Measurements from ENCODE around the gene REEP3.
A peak's percentile ranks its signal among the peaks of the same experiment; 100 is the strongest.

Gene REEP3

GRCh38 chr10:63611078-63611477, 89.9 kb downstream of the REEP3 start:
- Histone ChIP-seq H3K27me3 (ENCODE audit: insufficient read depth, low read length, poor library complexity) (no peaks in the 10 kb centered on the region), H3K4me1 (ENCODE audit: insufficient read depth, low read length) (no peaks in the 10 kb centered on the region), H2AFZ (ENCODE audit: low read depth, low read length) (no peak overlapping the region), H3K27ac (ENCODE audit: low read length) (no peak overlapping the region), H3K4me2 (ENCODE audit: insufficient read depth, low read length) (no peak overlapping the region), H3K4me3 (ENCODE audit: low read depth in 1 of 2, low read length in 2 of 2) (no peak overlapping the region), H3K79me2 (ENCODE audit: insufficient read depth, low read length) (no peaks in the 10 kb centered on the region), H3K9me3 (ENCODE audit: insufficient read depth, low read length, severe bottlenecking) (no peaks in the 10 kb centered on the region), H3K9ac (ENCODE audit: low read depth, low read length) (no peak overlapping the region), H3K36me3 (ENCODE audit: insufficient read depth, low read length) (peaks cover 8% of the 10 kb centered on the region; the same call in 1 of the 2 replicates), H4K20me1 (ENCODE audit: insufficient read depth, low read length) (no peaks in the 10 kb centered on the region)
- no peak for DNase-seq
- TF ChIP-seq CTCF (IDR thresholded peaks at IDR 0.05; ENCODE audit: borderline replicate concordance, extremely low read depth, low read length, poor library complexity, severe bottlenecking) (no peak), EZH2 (IDR thresholded peaks at IDR 0.05; ENCODE audit: borderline replicate concordance, low read depth, low read length, severe bottlenecking) (no peak)
- ATAC-seq (ENCODE audit: insufficient read depth, low read depth) = no peak

- Histone ChIP-seq H3K4me2 (ENCODE audit: insufficient read depth, low read length) (no peak overlapping the region), H4K20me1 (ENCODE audit: insufficient read depth, low read length) (no peaks in the 10 kb centered on the region), H3K27me3 (ENCODE audit: insufficient read depth, low read length, poor library complexity) (no peaks in the 10 kb centered on the region), H3K27ac (ENCODE audit: low read length) (no peak overlapping the region), H2AFZ (ENCODE audit: low read depth, low read length) (no peak overlapping the region), H3K36me3 (ENCODE audit: insufficient read depth, low read length) (peaks cover 16% of the 10 kb centered on the region), H3K9ac (ENCODE audit: low read depth, low read length) (no peak overlapping the region), H3K79me2 (ENCODE audit: insufficient read depth, low read length) (no peaks in the 10 kb centered on the region), H3K9me3 (ENCODE audit: insufficient read depth, low read length, severe bottlenecking) (no peaks in the 10 kb centered on the region), H3K4me1 (ENCODE audit: insufficient read depth, low read length) (no peaks in the 10 kb centered on the region), H3K4me3 (ENCODE audit: low read depth in 1 of 2, low read length in 2 of 2) (no peak overlapping the region)
- ATAC-seq (ENCODE audit: insufficient read depth, low read depth) (peak; percentile 45; the same call in 2 of the 3 replicates), DNase-seq (no peak)
- TF ChIP-seq EZH2 (IDR thresholded peaks at IDR 0.05; ENCODE audit: borderline replicate concordance, low read depth, low read length, severe bottlenecking) (no peak), CTCF (IDR thresholded peaks at IDR 0.05; ENCODE audit: borderline replicate concordance, extremely low read depth, low read length, poor library complexity, severe bottlenecking) (no peak)
These were observed 93.2 kb downstream of the REEP3 start for GRCh38 chr10:63614371-63614891.

- ATAC-seq (ENCODE audit: insufficient read depth, low read depth) (no peak), DNase-seq (no peak)
- no peaks in the 10 kb centered on the region for H3K79me2 ChIP-seq (ENCODE audit: insufficient read depth, low read length)
- H2AFZ ChIP-seq (ENCODE audit: low read depth, low read length) = no peak overlapping the region
- no peak overlapping the region for H3K4me2 ChIP-seq (ENCODE audit: insufficient read depth, low read length)
- TF ChIP-seq EZH2 (IDR thresholded peaks at IDR 0.05; ENCODE audit: borderline replicate concordance, low read depth, low read length, severe bottlenecking) (no peak), CTCF (IDR thresholded peaks at IDR 0.05; ENCODE audit: borderline replicate concordance, extremely low read depth, low read length, poor library complexity, severe bottlenecking) (no peak)
- H3K4me3 ChIP-seq (ENCODE audit: low read depth in 1 of 2, low read length in 2 of 2) = no peak overlapping the region
- H3K36me3 ChIP-seq (ENCODE audit: insufficient read depth, low read length) = peaks cover 17% of the 10 kb centered on the region
- H3K27ac ChIP-seq (ENCODE audit: low read length) = no peak overlapping the region
- no peaks in the 10 kb centered on the region for H3K4me1 ChIP-seq (ENCODE audit: insufficient read depth, low read length)
- H3K27me3 ChIP-seq (ENCODE audit: insufficient read depth, low read length, poor library complexity) = no peaks in the 10 kb centered on the region
- no peaks in the 10 kb centered on the region for H4K20me1 ChIP-seq (ENCODE audit: insufficient read depth, low read length)
- no peak overlapping the region for H3K9ac ChIP-seq (ENCODE audit: low read depth, low read length)
- H3K9me3 ChIP-seq (ENCODE audit: insufficient read depth, low read length, severe bottlenecking) = no peaks in the 10 kb centered on the region
These were observed 97.4 kb downstream of the REEP3 start for GRCh38 chr10:63618552-63618951.

GRCh38 chr10:63619426-63619825, 98.2 kb downstream of the REEP3 start:
- Histone ChIP-seq H3K9ac (ENCODE audit: low read depth, low read length) (no peak overlapping the region), H3K4me2 (ENCODE audit: insufficient read depth, low read length) (no peak overlapping the region), H3K4me1 (ENCODE audit: insufficient read depth, low read length) (no peaks in the 10 kb centered on the region), H3K27me3 (ENCODE audit: insufficient read depth, low read length, poor library complexity) (no peaks in the 10 kb centered on the region), H3K36me3 (ENCODE audit: insufficient read depth, low read length) (peaks cover 17% of the 10 kb centered on the region), H3K27ac (ENCODE audit: low read length) (no peak overlapping the region), H3K9me3 (ENCODE audit: insufficient read depth, low read length, severe bottlenecking) (no peaks in the 10 kb centered on the region), H2AFZ (ENCODE audit: low read depth, low read length) (no peak overlapping the region), H3K4me3 (ENCODE audit: low read depth in 1 of 2, low read length in 2 of 2) (no peak overlapping the region), H3K79me2 (ENCODE audit: insufficient read depth, low read length) (no peaks in the 10 kb centered on the region), H4K20me1 (ENCODE audit: insufficient read depth, low read length) (no peaks in the 10 kb centered on the region)
- ATAC-seq (ENCODE audit: insufficient read depth, low read depth) (no peak), DNase-seq (no peak)
- TF ChIP-seq EZH2 (IDR thresholded peaks at IDR 0.05; ENCODE audit: borderline replicate concordance, low read depth, low read length, severe bottlenecking) (no peak), CTCF (IDR thresholded peaks at IDR 0.05; ENCODE audit: borderline replicate concordance, extremely low read depth, low read length, poor library complexity, severe bottlenecking) (no peak)

All from DND-41 (cell line).